Upper lobe of left lung (tissue), 4 donors: ENCODE results near the gene POMGNT1.
"Not testable (repeated sequence)": the region's sequence is repeated elsewhere in the genome, so short reads cannot be mapped to it uniquely, and the experiment has no call there.

ENCODE experiments used
- EP300 ChIP-seq, 4 donors: sonication (generic); formaldehyde crosslinking; IDR thresholded peaks; one replicate each; pipeline ENCODE4 v1.5.1; 2017; ENCODE audit warnings: antibody characterized with exemption in 4 of 4, control low read depth in 2 of 4
- POLR2A ChIP-seq, 4 donors: fragments of 450-650 bp; IDR thresholded peaks; one replicate each; pipeline ENCODE4 v1.5.1; 2016 to 2017; ENCODE audit warnings: antibody characterized with exemption in 4 of 4, mild to moderate bottlenecking in 2 of 4
- TF ChIP-seq, protein P1 (sequence below), 6 experiments: fragments of 450-650 bp in 4 of 6; fragments of 200-600 bp in 2 of 6; sonication (generic) in 2 of 6; IDR thresholded peaks; one replicate each; pipeline ENCODE4 v1.5.1; 2016 to 2019; ENCODE audit warnings: antibody characterized with exemption in 6 of 6

DNA sequence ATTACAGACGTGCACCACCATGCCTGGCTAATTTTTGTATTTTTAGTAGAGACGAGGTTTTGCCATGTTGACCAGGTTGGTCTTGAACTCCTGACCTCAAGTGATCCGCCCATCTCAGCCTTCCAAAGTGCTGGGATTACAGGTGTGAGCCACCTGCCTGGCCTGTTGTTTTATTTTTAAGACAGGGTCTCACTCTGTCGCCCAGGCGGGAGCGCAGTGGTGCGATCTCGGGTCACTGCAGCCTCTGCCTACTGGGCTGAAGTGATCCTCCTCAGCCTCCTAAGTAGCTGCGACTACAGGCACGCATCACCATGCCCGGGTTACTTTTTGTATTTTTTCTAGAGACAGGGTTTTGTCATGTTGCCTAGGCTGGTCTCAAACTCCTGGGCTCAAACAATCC is 24.8 kb upstream of the POMGNT1 start:
- TF ChIP-seq POLR2A, EP300 (IDR thresholded peaks at IDR 0.05): not testable (repeated sequence)
- TF ChIP-seq, protein P1, sequence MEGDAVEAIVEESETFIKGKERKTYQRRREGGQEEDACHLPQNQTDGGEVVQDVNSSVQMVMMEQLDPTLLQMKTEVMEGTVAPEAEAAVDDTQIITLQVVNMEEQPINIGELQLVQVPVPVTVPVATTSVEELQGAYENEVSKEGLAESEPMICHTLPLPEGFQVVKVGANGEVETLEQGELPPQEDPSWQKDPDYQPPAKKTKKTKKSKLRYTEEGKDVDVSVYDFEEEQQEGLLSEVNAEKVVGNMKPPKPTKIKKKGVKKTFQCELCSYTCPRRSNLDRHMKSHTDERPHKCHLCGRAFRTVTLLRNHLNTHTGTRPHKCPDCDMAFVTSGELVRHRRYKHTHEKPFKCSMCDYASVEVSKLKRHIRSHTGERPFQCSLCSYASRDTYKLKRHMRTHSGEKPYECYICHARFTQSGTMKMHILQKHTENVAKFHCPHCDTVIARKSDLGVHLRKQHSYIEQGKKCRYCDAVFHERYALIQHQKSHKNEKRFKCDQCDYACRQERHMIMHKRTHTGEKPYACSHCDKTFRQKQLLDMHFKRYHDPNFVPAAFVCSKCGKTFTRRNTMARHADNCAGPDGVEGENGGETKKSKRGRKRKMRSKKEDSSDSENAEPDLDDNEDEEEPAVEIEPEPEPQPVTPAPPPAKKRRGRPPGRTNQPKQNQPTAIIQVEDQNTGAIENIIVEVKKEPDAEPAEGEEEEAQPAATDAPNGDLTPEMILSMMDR (IDR thresholded peaks at IDR 0.05): not testable (repeated sequence)
